LHCN-M2 (cell line): ENCODE results near the gene CCDC97. TPM values are rescaled to one million over a fixed set of nuclear protein-coding genes. Genes with fewer than 3 reads are reported as not detected.
A peak's percentile ranks its signal among the peaks of the same experiment; 100 is the strongest.
"Not testable (repeated sequence)": the region's sequence is repeated elsewhere in the genome, so short reads cannot be mapped to it uniquely, and the experiment has no call there.

Experiments
- DNase-seq: peaks from one replicate; pipeline ENCODE4 v3.0.0-alpha.2; 2012; ENCODE audit warnings: low read depth
- total RNA-seq: library from RNA; depleted of rRNA; stranded (reverse); fragments of >200 nt; gene quantifications from 2 replicates; pipeline ENCODE4 v1.2.3, GENCODE V29; 2014; rRNA removed

Gene CCDC97
- total RNA-seq, 1 experiment from 2014 or later, result 15.3 TPM

DNA sequence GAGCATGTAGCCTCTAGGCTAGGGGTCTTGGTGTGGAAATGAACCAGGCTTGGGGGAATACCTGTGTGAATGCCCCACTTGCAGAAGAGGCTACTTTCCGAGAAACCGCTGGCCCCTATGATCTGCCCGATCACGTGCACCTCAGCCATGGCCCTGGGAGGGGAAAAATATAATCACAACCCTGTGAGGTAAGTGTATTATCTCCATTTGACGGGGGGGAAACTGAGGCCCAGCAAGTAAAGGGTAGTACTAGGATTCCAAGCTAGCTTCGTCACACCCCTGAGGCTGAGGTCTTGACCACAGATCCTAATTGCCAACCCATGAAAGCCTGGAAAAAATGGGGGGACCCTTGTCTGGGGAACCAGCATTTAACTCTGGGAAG, 53.4 kb downstream of the CCDC97 start:
- no peak for DNase-seq

DNA sequence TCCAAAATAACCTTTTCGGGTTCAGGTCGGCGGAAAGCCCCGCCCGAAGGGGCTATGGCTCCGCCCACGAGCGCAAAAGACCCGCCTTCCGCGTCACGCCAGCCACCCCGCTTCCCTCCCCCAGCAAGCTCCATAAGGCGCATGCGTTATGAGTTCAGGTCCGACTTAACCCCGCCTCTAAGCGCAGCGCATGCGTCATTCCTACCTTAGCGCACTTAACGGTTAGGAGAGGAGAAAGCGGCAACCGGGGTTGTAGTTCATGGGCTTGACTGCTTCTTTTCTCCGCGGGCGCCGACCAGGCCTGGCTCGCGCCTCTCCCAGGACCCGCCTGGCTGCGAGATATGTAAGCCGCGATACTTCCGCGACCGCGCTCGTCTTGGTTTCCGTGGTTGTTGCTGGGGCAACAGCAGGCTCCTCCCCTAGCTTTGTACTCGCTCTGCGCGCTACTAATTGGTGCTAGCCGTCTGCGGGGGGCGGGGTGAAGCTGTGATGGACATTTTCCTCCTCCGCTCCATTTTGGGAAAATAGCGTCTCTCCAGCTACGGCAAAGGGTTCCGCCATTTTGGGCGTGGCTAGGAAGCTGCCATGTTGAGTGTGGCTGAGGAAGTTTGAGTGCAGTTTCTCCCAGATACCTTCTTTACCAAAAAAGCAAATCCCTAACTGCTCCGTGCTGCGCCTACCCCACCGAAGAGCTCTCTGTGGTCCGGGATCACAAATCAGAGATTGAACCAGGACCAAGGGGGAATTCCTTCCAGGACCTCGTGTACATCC, 54.0 kb downstream of the CCDC97 start, which contains the start of gene B9D2:
TSS of gene B9D2 (minus strand) at position 397 of the 771 bp plus-strand sequence. CDS start 630 bp downstream, outside the sequence.
- DNase-seq, result peak; percentile 98

DNA sequence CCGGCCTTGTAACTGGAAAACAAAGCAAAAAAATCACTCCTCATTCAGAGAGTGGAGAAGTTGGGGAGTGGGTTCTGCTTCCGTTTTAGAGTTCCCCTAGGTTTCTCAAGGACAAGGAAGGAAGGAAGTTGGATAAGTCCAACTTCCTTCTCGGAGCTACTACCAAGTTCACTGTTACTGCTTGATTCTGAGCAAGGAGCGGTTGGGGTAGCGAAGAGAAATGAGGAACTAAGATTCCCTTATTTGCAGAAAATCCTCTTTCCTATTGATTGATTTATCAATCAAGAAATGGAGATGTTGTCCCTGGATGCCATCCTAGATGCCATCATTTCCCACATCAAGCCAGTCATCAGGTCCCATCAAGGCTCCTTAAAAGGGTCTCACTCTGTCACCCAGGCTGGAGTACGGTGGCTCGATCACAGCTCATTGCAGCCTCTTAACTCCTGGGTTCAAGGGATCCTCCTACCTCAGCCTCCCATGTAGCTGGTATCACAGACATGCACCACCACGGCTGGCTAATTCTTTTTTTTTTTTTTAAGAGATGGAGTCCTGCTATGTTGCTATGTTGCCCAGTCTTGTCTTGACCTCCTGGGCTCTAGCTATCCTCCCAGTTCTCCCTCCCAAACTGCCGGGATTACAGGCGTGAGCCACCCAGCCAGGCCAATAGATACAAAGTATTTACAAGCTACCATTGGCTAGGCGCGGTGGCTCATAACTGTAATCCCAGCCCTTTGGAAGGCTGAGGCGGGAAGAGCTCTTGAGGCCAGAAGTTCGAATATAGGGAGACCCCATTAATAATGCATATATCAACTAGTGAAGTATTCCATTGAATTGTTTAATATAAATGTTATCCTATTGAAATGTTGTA, 54.8 kb downstream of the CCDC97 start:
- DNase-seq, result no peak

DNA sequence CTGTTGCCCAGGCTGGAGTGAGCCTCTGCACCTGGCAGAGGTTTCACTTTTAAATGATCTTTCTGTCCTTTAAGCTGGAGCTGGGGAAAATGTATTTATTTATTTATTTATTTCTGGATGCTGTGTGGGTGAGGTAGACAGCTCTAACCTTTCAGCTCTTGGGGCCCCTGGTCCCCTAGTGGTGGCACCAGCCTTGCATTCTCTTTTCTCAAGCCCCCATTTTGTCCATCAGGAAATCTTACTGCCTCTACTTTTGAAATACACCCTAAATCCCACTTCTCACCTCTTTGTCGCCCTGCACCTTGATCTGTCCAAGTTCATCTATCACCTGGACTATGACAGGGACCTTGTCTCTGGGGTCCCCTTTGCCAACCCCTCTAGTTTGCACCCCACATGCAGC, 56.1 kb downstream of the CCDC97 start:
- DNase-seq, result no peak

DNA sequence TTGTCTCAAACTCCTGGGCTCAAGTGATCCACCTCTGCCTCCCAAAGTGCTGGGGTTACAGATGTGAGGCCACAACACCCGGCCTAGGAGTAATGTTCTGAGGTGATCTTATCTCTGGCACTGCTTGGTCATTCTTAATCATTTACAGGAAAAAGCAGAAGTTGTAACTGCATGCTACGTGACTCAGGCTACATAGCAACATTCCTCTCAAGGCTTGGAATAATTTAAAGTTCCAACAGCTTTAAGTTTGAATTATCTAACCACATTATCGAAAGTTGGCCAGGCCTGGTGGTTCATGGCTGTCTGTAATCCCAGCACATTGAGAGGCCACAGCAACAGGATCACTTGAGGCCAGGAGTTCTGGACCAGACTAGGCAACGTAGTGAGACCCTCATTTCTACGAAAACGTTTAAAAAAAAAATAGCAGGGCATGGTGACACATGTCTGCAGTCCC, 57.9 kb downstream of the CCDC97 start:
- peak; percentile 72 for DNase-seq

DNA sequence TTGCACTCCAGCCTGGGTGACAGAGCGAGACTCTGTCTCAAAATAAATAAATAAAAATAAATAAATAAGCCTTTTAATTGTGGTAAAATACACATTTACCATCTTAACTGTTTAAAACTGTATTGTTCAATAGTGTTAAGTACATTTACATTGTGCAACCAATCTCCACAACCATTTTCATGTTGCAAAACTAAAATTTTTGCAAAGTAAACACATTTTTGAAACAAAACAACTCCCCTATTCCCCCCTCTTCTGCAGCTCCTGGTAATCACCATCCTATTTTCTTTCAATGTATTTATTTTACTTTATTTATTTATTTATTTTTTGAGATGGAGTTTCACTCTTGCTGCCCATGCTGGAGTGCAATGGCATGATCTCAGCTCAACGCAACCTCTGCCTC, 59.8 kb downstream of the CCDC97 start:
- DNase-seq, result no peak

DNA sequence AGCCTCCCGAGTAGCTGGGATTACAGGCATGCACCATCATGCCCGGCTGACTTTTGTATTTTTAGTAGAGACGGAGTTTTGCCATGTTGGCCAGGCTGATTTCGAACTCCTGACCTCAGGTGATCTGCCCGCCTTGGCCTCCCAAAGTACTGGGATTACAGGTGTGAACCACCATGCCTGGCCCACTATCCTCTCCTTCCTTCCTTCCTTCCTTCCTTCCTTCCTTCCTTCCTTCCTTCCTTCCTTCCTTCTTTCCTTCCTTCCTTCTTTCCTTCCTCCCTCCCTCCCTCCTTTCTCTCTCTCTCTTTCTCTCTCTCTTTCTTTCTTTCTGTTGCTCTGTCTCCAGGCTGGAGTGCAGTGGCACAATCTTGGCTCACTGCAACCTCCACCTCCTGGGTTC, 61.1 kb downstream of the CCDC97 start:
- DNase-seq, result not testable (repeated sequence)

DNA sequence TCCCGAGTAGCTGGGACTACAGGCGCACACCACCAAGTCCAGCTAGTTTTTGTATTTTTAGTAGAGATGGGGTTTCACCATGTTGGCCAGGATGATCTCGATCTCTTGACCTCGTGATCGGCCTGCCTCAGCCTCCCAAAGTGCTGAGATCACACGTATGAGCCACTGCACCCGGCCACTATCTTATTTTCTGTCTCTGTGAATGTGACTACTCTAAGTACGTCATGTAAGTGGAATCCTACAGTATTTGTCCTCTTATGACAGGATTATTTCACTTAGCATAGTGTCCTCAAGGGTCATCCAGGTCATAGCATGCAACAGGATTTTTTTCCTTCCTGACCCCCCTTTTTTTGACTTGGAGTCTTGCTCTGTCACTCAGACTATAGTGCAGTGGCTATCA, 61.6 kb downstream of the CCDC97 start:
- no peak for DNase-seq

DNA sequence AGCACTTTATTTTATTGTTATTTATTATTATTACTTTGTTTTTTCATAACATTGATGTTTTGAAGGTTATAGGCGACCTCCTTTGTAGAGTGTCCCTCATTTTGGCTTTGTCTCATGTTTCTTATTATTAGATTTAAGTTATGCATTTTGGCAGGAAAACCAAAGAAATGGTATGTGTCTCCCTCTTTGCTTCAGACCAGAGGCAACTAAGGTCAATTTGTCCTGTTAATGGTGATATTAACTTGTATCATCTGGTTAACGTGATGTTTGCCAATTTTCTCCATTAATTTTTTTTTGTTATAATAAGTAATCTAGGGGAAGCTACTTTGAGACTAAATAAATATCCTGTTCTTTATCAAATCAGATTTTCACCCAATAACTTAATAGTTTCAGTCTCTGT, 62.5 kb downstream of the CCDC97 start:
- no peak for DNase-seq

DNA sequence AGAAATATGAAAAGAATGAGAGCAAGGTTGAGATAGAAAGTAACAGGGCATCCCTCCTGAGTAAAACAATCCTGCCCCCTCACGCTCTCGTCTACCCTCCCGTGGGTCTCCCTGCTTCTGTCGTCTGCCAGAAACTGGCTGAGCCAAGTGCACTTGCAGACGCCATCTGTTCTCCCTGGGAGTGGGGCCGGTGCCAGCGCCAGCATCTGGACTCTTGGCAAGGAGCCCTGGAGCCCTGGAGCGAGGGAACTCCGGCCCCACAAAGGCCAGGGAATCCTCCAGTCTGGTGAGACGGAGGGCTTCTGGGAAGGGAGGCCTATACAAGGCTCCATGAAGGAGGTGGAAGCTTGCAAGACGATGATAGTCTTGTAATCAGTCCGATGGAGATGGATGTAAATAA, 64.0 kb downstream of the CCDC97 start:
- DNase-seq, result peak; percentile 88

Other genes starting within 250 kb of the CCDC97 start
- not detected in 2 replicates for gene CYP2A13, start 221.7 kb upstream of the CCDC97 start, total RNA-seq
- gene CYP2F1, start 195.7 kb upstream of the CCDC97 start, total RNA-seq, result not detected in 2 replicates
- not detected in 2 replicates for gene CYP2S1, start 117.0 kb upstream of the CCDC97 start, total RNA-seq
- gene AXL, start 90.9 kb upstream of the CCDC97 start, total RNA-seq, result 254 and 297 TPM in 2 replicates
- 153 and 159 TPM in 2 replicates for gene HNRNPUL1, start 45.8 kb upstream of the CCDC97 start, total RNA-seq
- 11.6 and 11.7 TPM in 2 replicates for gene TGFB1, start 43.8 kb downstream of the CCDC97 start, total RNA-seq
- 3.7 and 5.3 TPM in 2 replicates for gene B9D2, start 54.0 kb downstream of the CCDC97 start, total RNA-seq
- 1.2 and 3.5 TPM in 2 replicates for gene TMEM91, start 66.4 kb downstream of the CCDC97 start, total RNA-seq
- 28.6 and 33.0 TPM in 2 replicates for gene EXOSC5, start 87.2 kb downstream of the CCDC97 start, total RNA-seq
- gene BCKDHA, start 87.6 kb downstream of the CCDC97 start, total RNA-seq, result 38.6 and 45.5 TPM in 2 replicates
- gene B3GNT8, start 117.2 kb downstream of the CCDC97 start, total RNA-seq, result not detected in 2 replicates
- gene DMAC2, start 129.7 kb downstream of the CCDC97 start, total RNA-seq, result 52.1 and 53.6 TPM in 2 replicates
- not detected in 2 replicates for gene ERICH4, start 133.0 kb downstream of the CCDC97 start, total RNA-seq